Prostate gland (tissue), 2 donors: ENCODE measurements around the gene MSRB3.
A peak's percentile ranks its signal among the peaks of the same experiment; 100 is the strongest.

ENCODE experiments used
- POLR2A ChIP-seq: fragments of 450-650 bp; IDR thresholded peaks from one replicate; pipeline ENCODE4 v1.6.1; 2016; ENCODE audit warnings: antibody characterized with exemption, mild to moderate bottlenecking
- POLR2AphosphoS5 ChIP-seq: sonication (generic); formaldehyde crosslinking; IDR thresholded peaks from one replicate; pipeline ENCODE4 v1.6.1; 2017; ENCODE audit warnings: antibody characterized with exemption
- TF ChIP-seq, protein P1 (sequence below), 4 experiments: fragments of 200-600 bp in 2 of 4; fragments of 450-650 bp in 2 of 4; sonication (generic) in 2 of 4; IDR thresholded peaks; 1 replicate in 3 of 4; 2 replicates in 1 of 4; pipeline ENCODE4 v1.5.1; 2016 to 2019; ENCODE audit warnings: antibody characterized with exemption in 4 of 4, mild to moderate bottlenecking in 2 of 4, moderate library complexity in 2 of 4

DNA sequence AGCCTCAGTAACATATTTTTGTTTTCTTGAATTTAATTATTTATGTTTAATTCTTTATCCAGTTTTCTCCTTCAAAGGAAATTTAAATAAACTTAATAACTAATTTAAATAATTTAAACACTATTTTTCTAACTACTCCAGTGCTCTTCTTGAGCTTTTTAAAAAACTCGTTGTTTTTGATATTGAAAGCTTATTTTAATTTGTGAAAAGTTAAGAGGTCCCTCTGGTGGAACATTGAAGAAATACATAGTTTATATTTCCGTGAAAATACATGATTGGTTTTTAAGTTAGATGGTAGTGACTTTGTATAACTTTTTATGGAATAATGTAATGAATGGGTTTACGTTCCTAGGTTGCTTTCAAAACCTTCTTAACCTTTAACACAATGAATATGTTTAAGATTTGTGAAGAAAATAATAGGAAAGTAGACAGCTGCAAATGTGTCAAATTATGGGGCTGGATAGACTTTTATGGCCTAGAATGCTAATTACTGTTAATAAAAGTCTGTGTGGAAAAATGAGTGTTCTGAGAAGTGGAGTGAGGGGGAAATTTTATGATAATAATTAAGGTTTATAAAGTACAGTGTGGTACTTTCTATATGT is 45.9 kb upstream of the MSRB3 start:
- TF ChIP-seq POLR2AphosphoS5 (no peak), POLR2A (no peak)
- TF ChIP-seq, protein P1, sequence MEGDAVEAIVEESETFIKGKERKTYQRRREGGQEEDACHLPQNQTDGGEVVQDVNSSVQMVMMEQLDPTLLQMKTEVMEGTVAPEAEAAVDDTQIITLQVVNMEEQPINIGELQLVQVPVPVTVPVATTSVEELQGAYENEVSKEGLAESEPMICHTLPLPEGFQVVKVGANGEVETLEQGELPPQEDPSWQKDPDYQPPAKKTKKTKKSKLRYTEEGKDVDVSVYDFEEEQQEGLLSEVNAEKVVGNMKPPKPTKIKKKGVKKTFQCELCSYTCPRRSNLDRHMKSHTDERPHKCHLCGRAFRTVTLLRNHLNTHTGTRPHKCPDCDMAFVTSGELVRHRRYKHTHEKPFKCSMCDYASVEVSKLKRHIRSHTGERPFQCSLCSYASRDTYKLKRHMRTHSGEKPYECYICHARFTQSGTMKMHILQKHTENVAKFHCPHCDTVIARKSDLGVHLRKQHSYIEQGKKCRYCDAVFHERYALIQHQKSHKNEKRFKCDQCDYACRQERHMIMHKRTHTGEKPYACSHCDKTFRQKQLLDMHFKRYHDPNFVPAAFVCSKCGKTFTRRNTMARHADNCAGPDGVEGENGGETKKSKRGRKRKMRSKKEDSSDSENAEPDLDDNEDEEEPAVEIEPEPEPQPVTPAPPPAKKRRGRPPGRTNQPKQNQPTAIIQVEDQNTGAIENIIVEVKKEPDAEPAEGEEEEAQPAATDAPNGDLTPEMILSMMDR (IDR thresholded peaks at IDR 0.05): peak in 3 of 4 experiments; percentile 25 to 39 (median 31)
